ENCODE results near the gene ARHGAP15.

The ARHGAP15 gene

GRCh38 chr2:143313861-143314260 is 184.6 kb downstream of the ARHGAP15 start:
- Histone ChIP-seq H3K27me3 (ENCODE audit: insufficient read depth, low read length) (no peaks in the 10 kb centered on the region), H3F3A (ENCODE audit: insufficient read depth, low read length) (no peaks in the 10 kb centered on the region), H3K27ac (ENCODE audit: low read depth, low read length, poor library complexity, severe bottlenecking) (no peak overlapping the region), H2AFZ (ENCODE audit: low read length) (no peak overlapping the region), H3K79me2 (ENCODE audit: insufficient read depth, low read length) (no peaks in the 10 kb centered on the region), H3K9me3 (ENCODE audit: low read length) (no peaks in the 10 kb centered on the region), H3K4me2 (ENCODE audit: low read length) (no peak overlapping the region), H4K20me1 (ENCODE audit: insufficient read depth, low read length) (no peaks in the 10 kb centered on the region), H3K9me2 (ENCODE audit: low read depth, low read length) (no peaks in the 10 kb centered on the region), H3K36me3 (ENCODE audit: insufficient read depth, low read length) (no peaks in the 10 kb centered on the region), H3K4me3 (ENCODE audit: low read depth, low read length, poor library complexity, severe bottlenecking) (no peak overlapping the region), H3K9ac (ENCODE audit: low read length) (no peak overlapping the region), H3K4me1 (ENCODE audit: insufficient read depth, low read length, severe bottlenecking) (no peaks in the 10 kb centered on the region)
- TF ChIP-seq CTCF (IDR thresholded peaks at IDR 0.05; ENCODE audit: low read length) (no peak), EZH2 (IDR thresholded peaks at IDR 0.05; ENCODE audit: borderline replicate concordance, low read length) (no peak)

- Histone ChIP-seq H3K27me3 (ENCODE audit: insufficient read depth, low read length) (no peaks in the 10 kb centered on the region), H3K4me1 (ENCODE audit: insufficient read depth, low read length, severe bottlenecking) (no peaks in the 10 kb centered on the region), H2AFZ (ENCODE audit: low read length) (no peak overlapping the region), H3K4me3 (ENCODE audit: low read depth, low read length, poor library complexity, severe bottlenecking) (no peak overlapping the region), H3K9ac (ENCODE audit: low read length) (no peak overlapping the region), H3K79me2 (ENCODE audit: insufficient read depth, low read length) (no peaks in the 10 kb centered on the region), H4K20me1 (ENCODE audit: insufficient read depth, low read length) (no peaks in the 10 kb centered on the region), H3F3A (ENCODE audit: insufficient read depth, low read length) (no peaks in the 10 kb centered on the region), H3K9me2 (ENCODE audit: low read depth, low read length) (no peaks in the 10 kb centered on the region), H3K27ac (ENCODE audit: low read depth, low read length, poor library complexity, severe bottlenecking) (no peak overlapping the region), H3K36me3 (ENCODE audit: insufficient read depth, low read length) (no peaks in the 10 kb centered on the region), H3K9me3 (ENCODE audit: low read length) (no peaks in the 10 kb centered on the region), H3K4me2 (ENCODE audit: low read length) (no peak overlapping the region)
- TF ChIP-seq EZH2 (IDR thresholded peaks at IDR 0.05; ENCODE audit: borderline replicate concordance, low read length): no peak
- no peak for TF ChIP-seq CTCF (IDR thresholded peaks at IDR 0.05; ENCODE audit: low read length)
These were observed 192.8 kb downstream of the ARHGAP15 start for GRCh38 chr2:143321994-143322393.

GRCh38 chr2:143329288-143329687 is 200.1 kb downstream of the ARHGAP15 start:
- no peaks in the 10 kb centered on the region for H3F3A ChIP-seq (ENCODE audit: insufficient read depth, low read length)
- TF ChIP-seq EZH2 (IDR thresholded peaks at IDR 0.05; ENCODE audit: borderline replicate concordance, low read length) (no peak), CTCF (IDR thresholded peaks at IDR 0.05; ENCODE audit: low read length) (no peak)
- H3K9me2 ChIP-seq (ENCODE audit: low read depth, low read length): no peaks in the 10 kb centered on the region
- no peak overlapping the region for H2AFZ ChIP-seq (ENCODE audit: low read length)
- H3K9me3 ChIP-seq (ENCODE audit: low read length): no peaks in the 10 kb centered on the region
- H3K4me2 ChIP-seq (ENCODE audit: low read length): no peak overlapping the region
- no peak overlapping the region for H3K27ac ChIP-seq (ENCODE audit: low read depth, low read length, poor library complexity, severe bottlenecking)
- no peaks in the 10 kb centered on the region for H4K20me1 ChIP-seq (ENCODE audit: insufficient read depth, low read length)
- H3K27me3 ChIP-seq (ENCODE audit: insufficient read depth, low read length): no peaks in the 10 kb centered on the region
- H3K9ac ChIP-seq (ENCODE audit: low read length): no peak overlapping the region
- H3K79me2 ChIP-seq (ENCODE audit: insufficient read depth, low read length): no peaks in the 10 kb centered on the region
- H3K4me1 ChIP-seq (ENCODE audit: insufficient read depth, low read length, severe bottlenecking): no peaks in the 10 kb centered on the region
- 0 out of 2 replicates have a peak, but pooled peaks cover 2% of the 10 kb centered on the region for H3K36me3 ChIP-seq (ENCODE audit: insufficient read depth, low read length)
- H3K4me3 ChIP-seq (ENCODE audit: low read depth, low read length, poor library complexity, severe bottlenecking): no peak overlapping the region
